Measurements from ENCODE around the gene MYO1E.

The MYO1E gene

GRCh38 chr15:59311195-59311594 lies 61.5 kb downstream of the MYO1E start:
- Mint-ChIP-seq H3K4me1 (peaks cover 40% of the 10 kb centered on the region), H3K36me3 (ENCODE audit: low read depth) (no peaks in the 10 kb centered on the region), H3K9me3 (no peaks in the 10 kb centered on the region), H3K27me3 (ENCODE audit: low read depth) (peaks cover 5% of the 10 kb centered on the region), H3K27ac (no peak overlapping the region), H3K4me3 (no peak overlapping the region)
- TF ChIP-seq CTCF (IDR thresholded peaks at IDR 0.05; ENCODE audit: unreplicated experiment in 3 of 3) = no peak

DNA sequence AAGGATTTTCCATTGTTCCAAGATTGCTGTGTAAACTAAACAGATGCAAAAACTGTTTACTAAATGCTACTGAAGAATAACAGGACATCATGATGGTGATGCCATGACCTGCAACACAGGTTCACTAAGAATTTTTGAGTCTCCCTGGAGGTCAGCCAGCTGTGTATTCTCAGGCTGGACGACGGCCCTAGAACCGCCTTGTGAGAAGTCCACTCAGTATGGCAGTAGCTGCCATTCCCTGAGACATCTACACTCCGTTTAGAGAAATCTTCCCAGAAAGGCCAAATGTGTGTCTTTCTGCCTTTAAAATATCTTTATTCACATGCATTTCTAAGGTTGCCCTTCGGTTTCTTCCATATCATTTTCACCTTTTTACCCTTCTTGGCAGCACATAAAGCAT lies 63.3 kb downstream of the MYO1E start:
- Mint-ChIP-seq H3K4me3 (no peak overlapping the region), H3K4me1 (peaks cover 38% of the 10 kb centered on the region), H3K27me3 (ENCODE audit: low read depth) (peaks cover 5% of the 10 kb centered on the region), H3K36me3 (ENCODE audit: low read depth) (no peaks in the 10 kb centered on the region), H3K9me3 (no peaks in the 10 kb centered on the region), H3K27ac (no peak overlapping the region)
- TF ChIP-seq CTCF (IDR thresholded peaks at IDR 0.05; ENCODE audit: unreplicated experiment in 3 of 3) = no peak

DNA sequence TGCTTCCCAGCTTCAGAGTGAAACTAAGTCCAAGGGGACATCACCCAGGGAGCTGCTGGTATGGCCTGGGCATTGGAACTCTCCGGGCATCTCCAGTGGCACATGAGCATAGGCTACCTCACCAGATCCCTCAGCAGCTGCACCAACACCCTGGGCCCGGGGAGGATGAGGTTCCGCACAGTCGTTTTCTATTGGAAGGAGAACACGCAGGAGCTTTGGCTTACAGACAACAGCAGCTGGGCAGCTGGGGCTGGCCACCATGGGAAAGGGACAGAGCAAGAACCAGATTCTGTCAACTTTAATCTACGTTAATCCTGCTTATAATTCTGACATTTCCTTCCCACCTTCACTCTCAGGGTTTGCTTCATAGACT lies 65.5 kb downstream of the MYO1E start:
- Mint-ChIP-seq H3K27me3 (ENCODE audit: low read depth) (peaks cover 5% of the 10 kb centered on the region), H3K4me3 (no peak overlapping the region), H3K9me3 (no peaks in the 10 kb centered on the region), H3K36me3 (ENCODE audit: low read depth) (no peaks in the 10 kb centered on the region), H3K4me1 (peaks cover 21% of the 10 kb centered on the region), H3K27ac (no peak overlapping the region)
- no peak for TF ChIP-seq CTCF (IDR thresholded peaks at IDR 0.05; ENCODE audit: unreplicated experiment in 3 of 3)

- TF ChIP-seq CTCF (IDR thresholded peaks at IDR 0.05; ENCODE audit: unreplicated experiment in 3 of 3) = no peak
- H3K36me3 Mint-ChIP-seq (ENCODE audit: low read depth) = no peaks in the 10 kb centered on the region
- no peaks in the 10 kb centered on the region for H3K9me3 Mint-ChIP-seq
Measured at GRCh38 chr15:59306520-59307164, 66.0 kb downstream of the MYO1E start.

GRCh38 chr15:59304807-59305206 lies 67.9 kb downstream of the MYO1E start:
- TF ChIP-seq CTCF (IDR thresholded peaks at IDR 0.05; ENCODE audit: unreplicated experiment in 3 of 3) = no peak
- H3K4me3 Mint-ChIP-seq = no peak overlapping the region
- peaks cover 5% of the 10 kb centered on the region for H3K27me3 Mint-ChIP-seq (ENCODE audit: low read depth)
- H3K27ac Mint-ChIP-seq = no peak overlapping the region
- H3K36me3 Mint-ChIP-seq (ENCODE audit: low read depth) = no peaks in the 10 kb centered on the region
- H3K4me1 Mint-ChIP-seq = peaks cover 30% of the 10 kb centered on the region
- no peaks in the 10 kb centered on the region for H3K9me3 Mint-ChIP-seq

More at GRCh38 chr15:59306520-59307164, 66.0 kb downstream of the MYO1E start:
- Mint-ChIP-seq H3K27ac (no peak overlapping the region), H3K4me3 (no peak overlapping the region), H3K4me1 (peaks cover 16% of the 10 kb centered on the region), H3K27me3 (ENCODE audit: low read depth) (peaks cover 5% of the 10 kb centered on the region)

Measured in nephron (organoid).